Heart right ventricle (tissue), 16 donors: ENCODE data around the gene ERP44. TPM values are rescaled to one million over a fixed set of nuclear protein-coding genes. Genes with fewer than 3 reads are reported as not detected.

Experiments used
- ATAC-seq, 8 donors: fragments of 200-7000 bp; cut with Tn5 transposase; one replicate each; pipeline ENCODE4 v1.9.1; 2020; ENCODE audit warnings: mild to moderate bottlenecking in 8 of 8, moderate library complexity in 8 of 8, moderate number of reproducible peaks in 1 of 8
- DNase-seq, 2 donors: peaks; one replicate each; pipeline ENCODE4 v3.0.0-alpha.2; 2020
- H3K27ac ChIP-seq, 10 donors: fragments of 200-600 bp; sonication (generic) in 2 of 10; one replicate each; pipeline versions ENCODE4 v1.5.0 to v1.8.0; 2020 to 2022; ENCODE audit warnings: mild to moderate bottlenecking in 3 of 10
- H3K27me3 ChIP-seq, 7 donors: fragments of 200-600 bp; one replicate each; pipeline ENCODE4 v1.8.0; 2021 to 2022; ENCODE audit warnings: mild to moderate bottlenecking in 2 of 7
- H3K36me3 ChIP-seq, 9 donors: fragments of 200-600 bp; sonication (generic) in 1 of 9; one replicate each; pipeline versions ENCODE4 v1.5.0 to v1.8.0; 2020 to 2022; ENCODE audit warnings: mild to moderate bottlenecking in 2 of 9
- H3K4me1 ChIP-seq, 9 donors: fragments of 200-600 bp; sonication (generic) in 1 of 9; one replicate each; pipeline versions ENCODE4 v1.5.0 to v1.8.0; 2020 to 2022; ENCODE audit warnings: mild to moderate bottlenecking in 4 of 9
- H3K4me3 ChIP-seq, 10 donors: fragments of 200-600 bp; sonication (generic) in 2 of 10; one replicate each; pipeline versions ENCODE4 v1.5.0 to v1.8.0; 2020 to 2022; ENCODE audit warnings: mild to moderate bottlenecking in 7 of 10, moderate library complexity in 2 of 10
- H3K9me3 ChIP-seq, 11 donors: fragments of 200-600 bp in 10 of 11; sonication (generic) in 2 of 11; one replicate each; pipeline versions ENCODE4 v1.5.0 to v1.8.0; 2013 to 2022; ENCODE audit warnings: mild to moderate bottlenecking in 2 of 11, control low read depth in 1 of 11, moderate library complexity in 1 of 11
- CTCF ChIP-seq, 9 donors: fragments of 200-600 bp; sonication (generic) in 2 of 9; IDR thresholded peaks; one replicate each; pipeline versions ENCODE4 v1.5.0 to v1.8.0; 2021 to 2022; ENCODE audit warnings: antibody characterized with exemption in 9 of 9, mild to moderate bottlenecking in 5 of 9, moderate library complexity in 1 of 9
- WGBS, 2 donors: extraction: QIAGEN DNeasy Blood & Tissue Kit; methylation state at CpG; one replicate each; pipeline ENCODE4 v1.1.7; 2013; ENCODE audit warnings: inconsistent platforms in 1 of 2; 5-methylcytosine and 5-hydroxymethylcytosine counted together
- intact Hi-C, 10 donors: fragments of 100-400 bp; cut with DNase I; formaldehyde crosslinking; loops; one replicate each; pipeline versions ENCODE4 v1.11.1 to v1.14.2; 2022
- polyA plus RNA-seq, 2 donors: library from polyadenylated mRNA; stranded (reverse); fragments of 200-250 nt; gene quantifications; one replicate each; pipeline ENCODE4 v1.2.3, GENCODE V29; 2013
- total RNA-seq, 10 donors: library from RNA; stranded (reverse); fragmentation: NEBNext Ultra II Directional in 3 of 10; extraction: Animal tissue kit (Norgen Biotek cat#: 25700) in 3 of 10; gene quantifications; one replicate each; pipeline versions ENCODE4 v1.2.1 to v1.2.4, GENCODE V29; 2021 to 2023
- donor health status: Arrhythmogenic right ventricular cardiomyopathy.
- donor health status: ischemic (EF 13 %, LVEDD 7.1; RV severe dilation, severe dysfunction).
- donor health status: healthy with polysubstance abuse.
- donor health status: DM: no; HTN: yes; CAD: no.
- donor health status: DM: no; HTN: no; CAD: no.
- donor health status: ischemic (EF 25% LVEDD 6.9; RV normal size, moderate dysfunction).
- donor health status: ischemic (EF 25% LVEDD 5.7; RV mildly dilated, moderate dysfunction).
- donor health status: healthy.
- donor health status: DM: yes; HTN: yes; CAD: no.
- donor health status: Ischemic cardiomyopathy.
- donor health status: ischemic (EF 35%, LVEDD 5.7; RV mildly dilated, moderate dysfunction).
- donor health status: nonischemic (EF 11% LVEDD 7.7; RV severe dilation, severe dysfunction).
- donor health status: DM: yes; HTN: yes; CAD: no.
- donor health status: PGD.
- donor health status: ischemic (EF 29% LVEDD 5.4; RV normal size, mild dysfunction).
- donor health status: nonischemic (EF 23%, LVEDD 6.1; RV moderate dilation, normal function).

The ERP44 gene
- total and polyA plus RNA-seq, 12 donors = 11.9 to 19.8 (median 15.2) TPM

- Histone ChIP-seq H3K4me3 (no peak overlapping the region), H3K9me3 (no peaks in the 10 kb centered on the region), H3K27me3 (no peaks in the 10 kb centered on the region), H3K36me3 (peaks cover 0 to 40% (median 0%) of the 10 kb centered on the region in 9 donors), H3K4me1 (peaks cover 0 to 7% (median 0%) of the 10 kb centered on the region in 9 donors), H3K27ac (no peak overlapping the region)
- intact Hi-C loops = no loop called here
- no peak for TF ChIP-seq CTCF (IDR thresholded peaks at IDR 0.05)
- ATAC-seq = no peak
- DNase-seq = no peak
These were observed 31.0 kb upstream of the ERP44 start for GRCh38 chr9:100129772-100130171.

GRCh38 chr9:100126423-100126822 is 27.6 kb upstream of the ERP44 start:
- TF ChIP-seq CTCF (IDR thresholded peaks at IDR 0.05) = no peak
- no peak overlapping the region for H3K27ac ChIP-seq
- peaks cover 0 to 7% (median 0%) of the 10 kb centered on the region in 9 donors for H3K4me1 ChIP-seq
- H3K27me3 ChIP-seq = no peaks in the 10 kb centered on the region
- intact Hi-C loops = no loop called here
- ATAC-seq (no peak), DNase-seq (no peak)
- peaks cover 0 to 43% (median 0%) of the 10 kb centered on the region in 9 donors for H3K36me3 ChIP-seq
- no peak overlapping the region for H3K4me3 ChIP-seq
- H3K9me3 ChIP-seq = peaks cover 0 to 8% (median 0%) of the 10 kb centered on the region in 11 donors
- 98 to 99% methylated on average over 2 of the region's 2 CpGs for WGBS, 2 donors

- Histone ChIP-seq H3K4me1 (peaks cover 0 to 7% (median 0%) of the 10 kb centered on the region in 9 donors), H3K36me3 (peaks cover 0 to 45% (median 0%) of the 10 kb centered on the region in 9 donors), H3K27ac (no peak overlapping the region), H3K4me3 (no peak overlapping the region), H3K27me3 (no peaks in the 10 kb centered on the region), H3K9me3 (peaks cover 0 to 8% (median 0%) of the 10 kb centered on the region in 11 donors)
- ATAC-seq (no peak), DNase-seq (no peak)
- WGBS, 2 donors = 97 to 98% methylated on average over 2 of the region's 2 CpGs
- intact Hi-C loops = no loop called here
- TF ChIP-seq CTCF (IDR thresholded peaks at IDR 0.05) = no peak
These were observed 27.1 kb upstream of the ERP44 start for GRCh38 chr9:100125910-100126309.

GRCh38 chr9:100125236-100125635 is 26.4 kb upstream of the ERP44 start:
- H3K4me1 ChIP-seq = peaks cover 0 to 7% (median 0%) of the 10 kb centered on the region in 9 donors

More at GRCh38 chr9:100125236-100125635, 26.4 kb upstream of the ERP44 start:
- no peaks in the 10 kb centered on the region for H3K27me3 ChIP-seq
- H3K27ac ChIP-seq = no peak overlapping the region
- WGBS, 2 donors = 95 to 100% methylated on average over 2 of the region's 2 CpGs
- no peak overlapping the region for H3K4me3 ChIP-seq
- peaks cover 0 to 51% (median 0%) of the 10 kb centered on the region in 9 donors for H3K36me3 ChIP-seq
- ATAC-seq (no peak), DNase-seq (no peak)
- no peak for TF ChIP-seq CTCF (IDR thresholded peaks at IDR 0.05)
- intact Hi-C loops = no loop called here
- H3K9me3 ChIP-seq = peaks cover 0 to 8% (median 0%) of the 10 kb centered on the region in 11 donors
